HG03064 (cell line): ENCODE measurements around the gene SNX8.

Source experiments
- ATAC-seq: cut with Tn5 transposase; IDR thresholded peaks from one replicate; pipeline ENCODE4 v1.9.1; 2021; ENCODE audit warnings: low read depth; ENCODE audit not compliant: unreplicated experiment

SNX8 gene

GRCh38 chr7:2228921-2229320 lies 85.3 kb downstream of the SNX8 start:
- ATAC-seq, result no peak

DNA sequence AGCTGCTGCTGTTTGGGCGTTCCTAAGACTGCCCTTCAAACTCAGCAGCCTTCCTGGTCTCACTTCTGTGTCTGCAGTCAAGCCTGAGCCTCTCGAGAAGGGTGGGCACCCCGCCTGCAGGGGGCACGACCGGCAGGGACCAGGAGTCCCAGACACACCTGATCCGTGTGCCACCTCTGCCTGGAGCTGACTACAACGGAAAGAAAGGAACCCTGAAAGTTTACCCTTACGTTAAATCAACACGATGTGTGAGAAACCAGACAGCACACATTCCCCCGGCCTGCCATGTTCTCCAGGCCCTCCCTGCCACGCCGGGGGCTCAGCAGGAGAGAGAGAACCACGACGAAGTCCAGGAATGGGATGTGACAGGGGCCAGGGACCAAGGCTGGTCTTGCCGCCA lies 86.5 kb downstream of the SNX8 start:
- no peak for ATAC-seq

DNA sequence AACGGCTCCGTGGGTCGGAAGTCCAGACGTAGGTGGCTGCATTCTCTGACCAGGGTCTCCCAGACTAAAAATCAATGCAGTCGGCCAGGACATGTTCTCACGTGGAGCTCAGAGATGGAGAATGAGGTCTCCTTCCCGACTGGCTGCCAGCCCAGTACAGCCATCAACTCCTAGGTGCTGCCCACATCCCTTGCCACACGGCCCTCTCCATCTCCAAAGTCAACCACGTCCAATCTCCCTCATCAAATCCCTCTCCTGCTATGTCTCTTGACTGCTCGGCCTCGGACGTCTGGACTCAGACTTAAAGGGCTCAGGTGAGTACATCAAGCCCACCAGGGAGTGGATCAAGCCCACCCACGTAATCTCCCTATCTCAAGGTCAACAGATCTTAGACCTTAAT lies 88.4 kb downstream of the SNX8 start:
- ATAC-seq, result no peak

DNA sequence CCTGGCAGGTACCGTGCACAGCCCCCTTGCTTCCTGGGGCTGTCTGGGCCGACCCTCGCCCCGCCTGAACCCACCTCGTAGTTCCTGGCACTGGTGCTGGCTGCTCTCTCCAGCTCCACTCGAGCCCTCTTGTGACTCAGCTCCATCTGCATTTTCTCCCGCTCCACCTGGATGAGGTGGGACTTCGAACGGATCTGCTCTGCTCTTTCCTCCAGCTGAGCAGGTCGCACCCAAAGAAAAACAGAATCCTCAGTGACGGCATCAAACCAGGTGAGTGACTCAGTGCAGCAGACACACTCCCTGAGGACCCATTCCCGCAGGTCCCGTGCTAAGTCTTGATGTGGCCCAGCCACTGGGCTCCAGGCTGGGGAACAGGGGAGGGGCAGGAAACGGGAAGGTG lies 88.9 kb downstream of the SNX8 start:
- ATAC-seq, result no peak

DNA sequence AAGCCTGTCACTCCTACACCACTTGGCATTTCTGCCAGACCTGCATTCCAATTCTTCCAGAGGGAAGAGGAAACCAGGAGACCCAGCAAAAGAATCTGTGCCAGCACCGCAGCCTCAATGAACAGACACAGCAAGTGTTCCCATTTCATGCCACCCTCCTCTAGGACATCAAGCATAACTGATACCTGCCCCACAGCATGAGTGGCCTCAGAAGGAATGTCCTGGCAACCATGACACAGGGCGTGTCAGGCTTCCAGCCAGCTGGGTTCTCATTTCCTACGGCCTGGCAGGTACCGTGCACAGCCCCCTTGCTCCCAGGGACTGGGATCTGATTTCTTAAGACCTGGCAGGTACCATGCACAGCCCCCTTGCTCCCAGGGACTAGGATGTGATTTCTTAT lies 89.3 kb downstream of the SNX8 start:
- no peak for ATAC-seq

- no peak for ATAC-seq
Observed at GRCh38 chr7:2224491-2224928, 89.7 kb downstream of the SNX8 start.

DNA sequence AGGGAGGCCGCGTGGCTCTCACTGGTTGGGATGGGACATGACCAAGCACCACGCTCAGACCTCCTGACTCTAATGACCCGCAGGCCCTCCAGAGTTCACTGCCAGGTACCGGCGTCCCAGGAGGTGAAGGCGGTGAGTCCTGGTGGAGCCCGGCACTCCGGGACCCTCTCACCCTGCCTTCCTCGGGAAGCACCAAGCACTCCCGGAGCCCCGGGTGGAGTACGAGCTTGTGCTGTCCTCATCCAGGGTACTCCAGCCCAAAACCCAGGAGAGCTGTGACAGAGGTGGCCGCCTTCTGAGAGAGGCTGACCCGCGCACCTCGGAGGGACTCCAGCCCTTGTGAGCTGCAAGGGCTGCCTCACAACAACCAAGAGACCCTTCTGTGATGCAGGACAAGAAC lies 90.9 kb downstream of the SNX8 start:
- ATAC-seq, result no peak

DNA sequence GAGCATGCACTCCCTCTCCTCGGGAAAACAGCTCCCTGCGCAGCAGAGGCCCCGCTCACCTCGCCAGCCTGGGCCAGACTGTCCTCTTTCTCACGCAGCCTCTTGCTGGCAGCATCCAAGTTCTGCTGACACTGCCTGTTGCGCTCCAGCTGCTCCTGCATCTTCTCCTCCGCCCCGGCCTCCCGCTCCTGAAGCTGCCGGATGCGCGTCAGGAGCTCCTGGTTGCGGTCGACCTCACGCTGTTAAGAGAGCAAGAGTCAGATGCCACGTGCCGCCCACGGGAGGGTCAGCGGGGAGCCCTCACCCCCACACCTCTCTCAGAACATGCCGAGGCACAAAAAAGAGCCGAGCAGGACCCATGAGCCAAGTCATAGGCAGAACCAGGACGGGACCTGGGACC lies 91.7 kb downstream of the SNX8 start:
- ATAC-seq, result no peak

GRCh38 chr7:2220954-2221353 lies 93.3 kb downstream of the SNX8 start:
- no peak for ATAC-seq

DNA sequence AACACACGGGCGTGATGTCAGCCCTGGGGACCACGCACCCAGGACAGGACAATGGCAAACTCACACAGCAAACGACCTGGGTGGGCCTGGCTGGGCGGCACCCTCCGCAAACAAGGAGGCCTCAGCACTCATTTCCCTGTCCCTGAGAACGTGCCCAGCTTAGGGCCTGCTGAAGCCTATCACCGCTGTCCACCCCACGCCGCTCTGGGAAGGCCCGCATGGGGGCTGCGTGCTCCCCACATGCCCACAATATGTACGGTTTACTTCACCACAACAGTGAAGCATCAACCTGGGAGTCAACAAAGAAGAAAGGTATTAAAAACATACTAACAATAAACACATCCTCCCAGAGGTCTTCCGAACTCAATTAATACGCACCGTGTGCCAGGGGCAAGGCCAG lies 93.7 kb downstream of the SNX8 start:
- ATAC-seq, result no peak

DNA sequence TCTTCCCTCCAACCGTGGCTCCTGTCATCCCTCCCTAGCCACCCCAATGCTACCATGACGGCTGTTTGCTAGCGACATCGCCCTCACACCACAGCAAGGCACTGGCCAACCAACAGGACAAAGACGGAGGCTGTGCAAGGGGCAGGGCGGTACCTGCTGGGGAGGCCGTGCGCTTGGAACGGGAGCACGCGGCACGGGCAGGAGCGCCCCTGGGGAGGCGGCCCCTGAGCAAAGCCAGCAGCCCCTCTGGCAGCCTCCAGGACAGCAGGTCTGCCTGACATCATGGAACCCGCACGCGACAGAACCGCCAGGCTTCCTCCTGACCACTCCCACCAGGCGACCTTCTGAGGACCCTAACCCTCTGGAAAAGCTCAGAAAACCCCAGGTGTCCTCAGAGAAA lies 94.2 kb downstream of the SNX8 start:
- ATAC-seq, result no peak

DNA sequence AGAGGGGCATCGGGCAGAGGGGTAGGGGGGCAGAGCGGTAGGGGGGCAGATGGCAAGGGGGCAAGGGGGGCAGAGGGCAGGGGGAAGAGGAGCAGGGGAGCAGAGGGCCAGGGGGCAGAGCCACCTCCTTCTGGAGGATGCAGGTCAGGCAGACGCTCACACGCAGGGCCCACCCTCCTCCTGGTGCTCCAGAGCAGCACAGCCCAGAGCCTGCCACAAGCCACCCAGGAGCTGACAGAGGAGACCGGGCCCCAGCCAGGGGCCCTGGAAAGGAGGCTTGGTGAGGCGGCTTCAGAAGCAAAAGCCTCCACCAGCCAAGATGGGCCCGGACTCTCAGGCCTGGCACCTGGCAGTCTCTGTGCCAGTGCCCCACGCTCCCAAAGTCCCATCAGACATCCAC lies 94.6 kb downstream of the SNX8 start:
- ATAC-seq, result no peak

- ATAC-seq, result no peak
Observed at GRCh38 chr7:2219136-2219535, 95.1 kb downstream of the SNX8 start.

- no peak for ATAC-seq
Observed at GRCh38 chr7:2218444-2218785, 95.8 kb downstream of the SNX8 start.

DNA sequence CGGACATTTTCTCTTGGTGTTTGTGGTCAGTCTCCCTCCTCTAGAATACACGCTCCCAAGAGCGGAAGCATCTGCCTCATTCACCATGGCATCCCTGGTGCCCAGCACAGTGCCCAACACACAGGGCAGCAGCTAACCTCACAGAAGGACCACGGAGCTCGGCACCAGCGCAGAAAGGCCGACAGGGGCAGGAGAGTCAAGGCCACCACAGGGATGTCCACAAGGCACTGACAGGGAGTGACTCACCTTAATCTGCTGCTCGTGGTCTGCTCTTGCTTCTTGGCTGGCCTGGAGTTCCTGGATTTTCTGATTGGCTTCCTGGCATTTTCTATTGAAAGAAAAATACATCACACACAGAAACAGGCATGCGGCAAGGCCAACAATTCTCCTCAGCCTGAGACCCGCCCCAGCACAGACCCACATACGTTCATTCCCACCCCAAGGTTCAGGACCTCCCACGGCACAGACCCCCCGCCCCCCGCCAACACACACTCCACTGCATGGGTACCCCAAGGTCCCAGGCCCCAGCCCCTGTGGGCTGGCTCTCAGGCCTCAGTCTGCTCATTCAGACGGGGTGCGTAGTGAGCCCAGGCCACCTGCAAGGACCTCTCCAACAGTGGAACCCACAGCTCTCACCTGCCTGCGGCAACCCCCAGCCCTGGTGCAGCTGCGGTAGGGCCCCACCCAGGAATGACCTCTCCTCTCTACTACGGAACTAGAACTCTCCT lies 96.4 kb downstream of the SNX8 start:
- no peak for ATAC-seq

DNA sequence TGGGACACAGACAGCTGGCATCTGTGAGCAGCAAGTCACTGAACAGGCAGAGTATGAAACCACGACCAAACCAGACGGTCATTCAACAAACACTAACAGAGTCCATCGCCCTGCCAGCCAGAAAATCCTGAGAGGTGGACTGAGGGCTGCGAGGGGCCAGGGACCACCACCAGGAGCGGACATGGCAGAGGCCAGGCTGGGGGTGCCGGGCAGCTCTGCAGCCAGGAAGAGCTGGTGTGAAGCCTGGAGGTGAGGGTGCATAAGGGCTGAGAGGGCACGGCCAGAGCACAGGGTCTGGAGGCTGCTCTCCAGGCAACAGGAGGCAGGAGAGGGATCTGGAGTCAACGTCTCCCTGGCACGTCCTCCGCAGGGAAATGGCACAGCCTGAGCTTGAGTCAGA lies 97.0 kb downstream of the SNX8 start:
- ATAC-seq, result no peak

GRCh38 chr7:2215851-2216250 lies 98.4 kb downstream of the SNX8 start:
- no peak for ATAC-seq

- ATAC-seq, result no peak
Observed at GRCh38 chr7:2214636-2215035, 99.6 kb downstream of the SNX8 start.

DNA sequence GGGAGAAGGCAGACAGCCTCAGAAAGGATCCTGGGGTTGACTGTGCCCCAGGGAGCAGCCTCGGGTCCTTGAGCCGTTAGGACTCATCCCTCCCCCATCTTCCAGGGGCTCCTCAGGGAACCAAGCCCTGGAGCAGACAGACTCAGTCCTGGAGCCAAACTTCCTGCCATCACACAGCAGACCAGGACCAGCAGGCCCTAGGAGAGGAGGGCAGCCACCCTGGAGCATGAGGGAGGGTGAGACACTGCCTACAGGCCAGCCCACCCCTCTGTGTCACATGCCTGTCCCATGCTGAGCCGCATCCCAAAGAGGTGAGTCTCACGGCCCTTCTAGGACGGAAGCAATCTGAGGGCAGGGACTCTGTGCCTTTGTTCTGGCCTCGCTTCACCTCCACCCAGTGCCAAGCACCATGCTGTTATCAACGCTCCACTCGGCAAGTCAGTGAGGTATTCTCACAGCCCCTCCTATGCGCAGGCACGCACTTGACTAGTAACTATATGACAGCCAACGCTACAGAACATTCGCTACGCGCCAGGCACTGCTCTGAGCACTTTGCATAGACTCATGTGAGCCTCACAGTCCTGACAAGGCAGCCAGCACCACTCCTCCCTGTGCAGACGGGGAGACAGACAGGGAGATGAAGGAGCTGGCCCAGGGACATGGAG lies 100.6 kb downstream of the SNX8 start:
- no peak for ATAC-seq

- no peak for ATAC-seq
Observed at GRCh38 chr7:2212906-2213305, 101.3 kb downstream of the SNX8 start.

DNA sequence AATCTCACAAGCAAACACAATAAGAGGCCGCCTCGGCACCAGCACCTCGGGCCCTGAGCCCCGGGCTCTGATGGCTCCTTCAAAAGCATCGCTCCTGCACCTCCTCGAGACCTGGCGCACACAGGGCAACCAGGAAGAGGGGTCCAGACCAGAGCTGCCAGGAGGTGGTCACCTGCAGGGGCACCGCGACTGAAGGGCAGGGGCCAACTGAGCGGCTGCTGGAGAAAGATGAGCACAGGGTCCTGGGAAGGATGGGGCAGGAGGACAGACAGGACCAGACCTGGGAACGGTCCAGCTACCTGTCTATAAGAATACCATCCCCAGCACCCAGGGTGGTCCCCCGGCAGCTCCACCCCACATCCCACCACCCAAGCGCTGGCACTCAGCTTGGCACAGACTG lies 102.3 kb downstream of the SNX8 start:
- no peak for ATAC-seq

GRCh38 chr7:2211259-2211880 lies 102.9 kb downstream of the SNX8 start:
- no peak for ATAC-seq
